ENCODE results near the gene TMEM87B.

DNA sequence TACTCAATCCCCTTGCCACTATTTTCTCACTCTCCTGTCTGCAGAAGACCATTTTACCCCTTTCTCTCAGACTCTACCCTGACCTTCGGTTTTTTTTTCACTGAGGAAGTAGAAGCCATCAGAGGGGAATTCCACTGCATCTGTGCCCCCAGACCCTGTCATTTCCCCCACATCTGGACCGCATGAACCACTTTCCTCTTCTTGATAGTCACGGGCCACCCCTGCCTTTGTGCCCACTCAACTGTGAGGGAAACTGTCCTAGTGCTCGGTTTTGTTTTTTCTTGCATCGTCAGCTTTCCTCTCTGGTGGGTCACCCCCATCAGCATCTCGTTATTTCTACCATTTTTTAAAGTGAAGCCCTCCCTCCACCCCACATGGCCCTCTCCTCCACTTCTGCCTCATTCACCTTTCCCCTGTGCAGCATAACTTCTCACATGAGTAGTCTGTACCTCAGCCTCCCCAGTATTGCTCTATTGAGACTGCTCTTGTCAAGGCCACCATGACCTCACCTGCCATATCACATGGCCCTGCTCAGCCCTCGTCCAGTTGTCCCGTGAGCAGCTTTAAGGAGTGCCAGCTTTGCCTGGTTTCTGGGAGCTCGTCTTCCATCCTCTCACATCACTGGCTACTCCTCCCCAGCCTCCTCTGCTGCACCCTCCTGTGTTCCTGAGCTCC is 32.4 kb downstream of the TMEM87B start:
- TF ChIP-seq YY1 (IDR thresholded peaks at IDR 0.05; ENCODE audit: insufficient read depth, insufficient read length) (no peak), ZNF274 (IDR thresholded peaks at IDR 0.05; ENCODE audit: low read depth, low read length) (no peak), SUZ12 (IDR thresholded peaks at IDR 0.05; ENCODE audit: extremely low read depth, insufficient read depth, insufficient read length) (no peak)
